Upper lobe of right lung (tissue), 1 donor: Measurements from ENCODE around the gene LNPEP. TPM values are rescaled to one million over a fixed set of nuclear protein-coding genes. Genes with fewer than 3 reads are reported as not detected.

Experiments
- ATAC-seq: fragments of 200-7000 bp; cut with Tn5 transposase; one replicate; pipeline ENCODE4 v1.9.1; 2020; ENCODE audit warnings: mild to moderate bottlenecking, moderate library complexity
- DNase-seq: peaks from one replicate; pipeline ENCODE4 v3.0.0-alpha.2; 2020
- H3K27ac ChIP-seq: fragments of 200-600 bp; one replicate; pipeline ENCODE4 v1.8.0; 2022
- H3K27me3 ChIP-seq: fragments of 200-600 bp; one replicate; pipeline ENCODE4 v1.8.0; 2022; ENCODE audit warnings: mild to moderate bottlenecking
- H3K36me3 ChIP-seq: fragments of 200-600 bp; one replicate; pipeline ENCODE4 v1.8.0; 2022
- H3K4me1 ChIP-seq: fragments of 200-600 bp; one replicate; pipeline ENCODE4 v1.8.0; 2022
- H3K4me3 ChIP-seq: fragments of 200-600 bp; one replicate; pipeline ENCODE4 v1.8.0; 2022; ENCODE audit warnings: mild to moderate bottlenecking
- H3K9me3 ChIP-seq: fragments of 200-600 bp; one replicate; pipeline ENCODE4 v1.8.0; 2022
- CTCF ChIP-seq: fragments of 200-600 bp; IDR thresholded peaks from one replicate; pipeline ENCODE4 v1.8.0; 2022; ENCODE audit warnings: antibody characterized with exemption
- intact Hi-C: fragments of 100-400 bp; cut with DNase I; formaldehyde crosslinking; loops from one replicate; pipeline ENCODE4 v1.11.0; 2022
- total RNA-seq: library from RNA; stranded (reverse); fragmentation: NEBNext Ultra II Directional; extraction: Animal tissue kit (Norgen Biotek cat#: 25700); gene quantifications from one replicate; pipeline ENCODE4 v1.2.1, GENCODE V29; 2021
- donor health status: DM: no; HTN: yes; CAD: no; lungs with severe emphysema.

Gene LNPEP
- total RNA-seq, 1 donor from 2014 or later: 50.6 TPM

- ATAC-seq: no peak
- Histone ChIP-seq H3K36me3 (no peaks in the 10 kb centered on the region), H3K4me3 (no peak overlapping the region), H3K27ac (no peak overlapping the region), H3K27me3 (no peaks in the 10 kb centered on the region), H3K9me3 (no peaks in the 10 kb centered on the region), H3K4me1 (peaks cover 6% of the 10 kb centered on the region)
- DNase-seq: no peak
- intact Hi-C loops: no loop called here
- no peak for TF ChIP-seq CTCF
These were observed 7.0 kb downstream of the LNPEP start for GRCh38 chr5:96942911-96943310.

GRCh38 chr5:96943799-96944198, 7.9 kb downstream of the LNPEP start:
- Histone ChIP-seq H3K4me1 (no peaks in the 10 kb centered on the region), H3K4me3 (no peak overlapping the region), H3K27ac (no peak overlapping the region), H3K27me3 (no peaks in the 10 kb centered on the region), H3K9me3 (no peaks in the 10 kb centered on the region), H3K36me3 (no peaks in the 10 kb centered on the region)
- ATAC-seq (no peak), DNase-seq (no peak)
- intact Hi-C loops: no loop called here
- no peak for TF ChIP-seq CTCF

GRCh38 chr5:96945144-96945897, 9.4 kb downstream of the LNPEP start:
- H3K27me3 ChIP-seq: no peaks in the 10 kb centered on the region
- H3K4me1 ChIP-seq: no peaks in the 10 kb centered on the region
- H3K27ac ChIP-seq: no peak overlapping the region
- ATAC-seq: no peak
- intact Hi-C loops: no loop called here
- no peak for DNase-seq
- no peak for TF ChIP-seq CTCF
- no peaks in the 10 kb centered on the region for H3K9me3 ChIP-seq
- H3K4me3 ChIP-seq: no peak overlapping the region
- H3K36me3 ChIP-seq: no peaks in the 10 kb centered on the region

GRCh38 chr5:96946381-96946780, 10.5 kb downstream of the LNPEP start:
- H3K27ac ChIP-seq: no peak overlapping the region
- H3K36me3 ChIP-seq: no peaks in the 10 kb centered on the region
- H3K4me1 ChIP-seq: no peaks in the 10 kb centered on the region
- no peak for ATAC-seq
- H3K4me3 ChIP-seq: no peak overlapping the region
- H3K9me3 ChIP-seq: no peaks in the 10 kb centered on the region
- intact Hi-C loops: no loop called here
- no peak for TF ChIP-seq CTCF
- no peaks in the 10 kb centered on the region for H3K27me3 ChIP-seq
- DNase-seq: no peak

GRCh38 chr5:96952118-96952750, 16.4 kb downstream of the LNPEP start:
- no peaks in the 10 kb centered on the region for H3K27me3 ChIP-seq
- ATAC-seq: no peak
- TF ChIP-seq CTCF: no peak
- no peaks in the 10 kb centered on the region for H3K9me3 ChIP-seq
- H3K27ac ChIP-seq: no peak overlapping the region
- intact Hi-C loops: no loop called here
- peaks cover 6% of the 10 kb centered on the region for H3K4me1 ChIP-seq
- H3K36me3 ChIP-seq: no peaks in the 10 kb centered on the region
- H3K4me3 ChIP-seq: no peak overlapping the region
- DNase-seq: no peak
